A549 treated with CpdA at 1 μM for 4 hours (cell line): ENCODE measurements around the gene TRIM43. TPM values are rescaled to one million over a fixed set of nuclear protein-coding genes. Genes with fewer than 3 reads are reported as not detected.

Experiments
- total RNA-seq: library from RNA; stranded (reverse); fragments of 200-300 nt; extraction: Qiagen RNA extraction; gene quantifications from 5 replicates; pipeline ENCODE4 v1.2.3, GENCODE V29; 2022; ENCODE audit warnings: low read depth

The TRIM43 gene
- 0.07 TPM in 1 of 5 replicates, not detected in the others for total RNA-seq

DNA sequence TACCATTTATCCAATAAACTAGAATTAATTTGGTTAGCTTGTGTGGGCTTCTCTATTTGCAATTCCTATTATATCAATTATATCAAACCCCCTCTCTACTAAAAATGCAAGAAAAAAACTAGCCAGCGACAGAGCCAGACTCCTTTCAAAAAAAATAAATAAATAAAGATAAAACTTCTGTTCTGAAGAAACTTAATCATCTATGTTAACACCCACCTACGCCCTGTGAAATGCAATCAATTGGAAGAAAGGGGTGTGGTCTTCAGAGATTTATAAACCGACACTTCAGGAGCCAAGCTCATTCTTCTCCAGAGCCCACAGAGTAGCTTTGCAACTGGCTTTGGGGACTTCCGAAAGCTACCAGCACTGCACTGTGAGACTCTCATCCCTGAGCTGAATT lies at the start of gene TRIM43:
TRIM43 (plus strand) TSS at position 301 of the 400 bp plus-strand sequence. CDS start 2,023 bp downstream, outside the sequence.

Other genes with a start within 250 kb of the TRIM43 start
- 26.5 to 33.5 TPM (median 30.6 TPM) in 5 replicates for gene FAHD2A, start 189.3 kb upstream of the TRIM43 start, total RNA-seq
- not detected in 5 replicates for gene TRIM43B, start 107.2 kb upstream of the TRIM43 start, total RNA-seq